Measurements from ENCODE around the gene NME8. TPM values are rescaled to one million over a fixed set of nuclear protein-coding genes. Genes with fewer than 3 reads are reported as not detected.

NME8 gene
- total and polyA plus RNA-seq, 4 donors, result 1.2 to 4.9 (median 2.0) TPM; not detected in 1

GRCh38 chr7:37833818-37834146 is 14.6 kb upstream of the NME8 start:
- no peak overlapping the region for H3K4me3 ChIP-seq (ENCODE audit: low read length in 2 of 2)
- no peak overlapping the region for H3K27ac ChIP-seq (ENCODE audit: low read depth in 1 of 2, low read length in 2 of 2)
- no peaks in the 10 kb centered on the region for H3K27me3 ChIP-seq (ENCODE audit: control insufficient read depth in 1 of 2, insufficient read depth in 2 of 2, low read length in 1 of 2)
- DNase-seq, result no peak
- 1 to 13% methylated on average over 3 of the region's 3 CpGs for whole genome bisulfite sequencing, 2 donors
- intact Hi-C loops (cut with DNase I), result loop anchor here (2.0 to 10.0 kb wide), 4 partner anchors 206 to 625 kb away; no protein-coding TSS in a partner anchor
- peaks cover 0 to 3% of the 10 kb centered on the region in 2 donors for H3K4me1 ChIP-seq (ENCODE audit: control insufficient read depth in 1 of 2, insufficient read depth in 2 of 2, low read length in 2 of 2)
- H3K36me3 ChIP-seq (ENCODE audit: control insufficient read depth in 1 of 2, insufficient read depth in 2 of 2, low read length in 1 of 2), result no peaks in the 10 kb centered on the region
- ATAC-seq (ENCODE audit: low FRiP score), result no peak
- H3K9me3 ChIP-seq (ENCODE audit: control insufficient read depth, low read length), result no peaks in the 10 kb centered on the region

GRCh38 chr7:37853468-37853867 is 5.1 kb downstream of the NME8 start:
- 30 to 31% methylated on average over 2 of the region's 2 CpGs for WGBS, 2 donors
- no peak overlapping the region for H3K4me3 ChIP-seq (ENCODE audit: low read length in 2 of 2)
- no peaks in the 10 kb centered on the region for H3K27me3 ChIP-seq (ENCODE audit: control insufficient read depth in 1 of 2, insufficient read depth in 2 of 2, low read length in 1 of 2)
- H3K9me3 ChIP-seq (ENCODE audit: control insufficient read depth, low read length), result peaks cover 1% of the 10 kb centered on the region
- H3K27ac ChIP-seq (ENCODE audit: low read depth in 1 of 2, low read length in 2 of 2), result no peak overlapping the region
- ATAC-seq (ENCODE audit: low FRiP score) (no peak), DNase-seq (no peak)
- no peaks in the 10 kb centered on the region for H3K4me1 ChIP-seq (ENCODE audit: control insufficient read depth in 1 of 2, insufficient read depth in 2 of 2, low read length in 2 of 2)
- no peaks in the 10 kb centered on the region for H3K36me3 ChIP-seq (ENCODE audit: control insufficient read depth in 1 of 2, insufficient read depth in 2 of 2, low read length in 1 of 2)
- intact Hi-C loops (cut with DNase I), result no loop called here

- no peak for ATAC-seq (ENCODE audit: low FRiP score)
- no peaks in the 10 kb centered on the region for H3K4me1 ChIP-seq (ENCODE audit: control insufficient read depth in 1 of 2, insufficient read depth in 2 of 2, low read length in 2 of 2)
- intact Hi-C loops (cut with DNase I), result no loop called here
- DNase-seq, result no peak
- no peak overlapping the region for H3K4me3 ChIP-seq (ENCODE audit: low read length in 2 of 2)
- no peak overlapping the region for H3K27ac ChIP-seq (ENCODE audit: low read depth in 1 of 2, low read length in 2 of 2)
- H3K27me3 ChIP-seq (ENCODE audit: control insufficient read depth in 1 of 2, insufficient read depth in 2 of 2, low read length in 1 of 2), result no peaks in the 10 kb centered on the region
- H3K9me3 ChIP-seq (ENCODE audit: control insufficient read depth, low read length), result no peaks in the 10 kb centered on the region
- H3K36me3 ChIP-seq (ENCODE audit: control insufficient read depth in 1 of 2, insufficient read depth in 2 of 2, low read length in 1 of 2), result no peaks in the 10 kb centered on the region
- 85 to 91% methylated on average over 6 of the region's 6 CpGs for WGBS, 2 donors
Measured at GRCh38 chr7:37882086-37882485, 33.7 kb downstream of the NME8 start.

- no peaks in the 10 kb centered on the region for H3K4me1 ChIP-seq (ENCODE audit: control insufficient read depth in 1 of 2, insufficient read depth in 2 of 2, low read length in 2 of 2)
- DNase-seq (no peak), ATAC-seq (ENCODE audit: low FRiP score) (no peak)
- H3K36me3 ChIP-seq (ENCODE audit: control insufficient read depth in 1 of 2, insufficient read depth in 2 of 2, low read length in 1 of 2), result no peaks in the 10 kb centered on the region
- no peak overlapping the region for H3K4me3 ChIP-seq (ENCODE audit: low read length in 2 of 2)
- intact Hi-C loops (cut with DNase I), result no loop called here
- no peak overlapping the region for H3K27ac ChIP-seq (ENCODE audit: low read depth in 1 of 2, low read length in 2 of 2)
- H3K9me3 ChIP-seq (ENCODE audit: control insufficient read depth, low read length), result no peaks in the 10 kb centered on the region
- no peaks in the 10 kb centered on the region for H3K27me3 ChIP-seq (ENCODE audit: control insufficient read depth in 1 of 2, insufficient read depth in 2 of 2, low read length in 1 of 2)
Measured at GRCh38 chr7:37893359-37893758, 45.0 kb downstream of the NME8 start.

- intact Hi-C loops (cut with DNase I), result no loop called here
- 80% methylated on average over 3 of the region's 3 CpGs for WGBS, 2 donors
- Histone ChIP-seq H3K4me3 (ENCODE audit: low read length in 2 of 2) (no peak overlapping the region), H3K27me3 (ENCODE audit: control insufficient read depth in 1 of 2, insufficient read depth in 2 of 2, low read length in 1 of 2) (no peaks in the 10 kb centered on the region), H3K36me3 (ENCODE audit: control insufficient read depth in 1 of 2, insufficient read depth in 2 of 2, low read length in 1 of 2) (no peaks in the 10 kb centered on the region), H3K9me3 (ENCODE audit: control insufficient read depth, low read length) (no peaks in the 10 kb centered on the region), H3K27ac (ENCODE audit: low read depth in 1 of 2, low read length in 2 of 2) (no peak overlapping the region), H3K4me1 (ENCODE audit: control insufficient read depth in 1 of 2, insufficient read depth in 2 of 2, low read length in 2 of 2) (no peaks in the 10 kb centered on the region)
- no peak for ATAC-seq (ENCODE audit: low FRiP score)
- DNase-seq, result no peak
Measured at GRCh38 chr7:37894671-37895070, 46.3 kb downstream of the NME8 start.

- DNase-seq (no peak), ATAC-seq (ENCODE audit: low FRiP score) (no peak)
- H3K4me1 ChIP-seq (ENCODE audit: control insufficient read depth in 1 of 2, insufficient read depth in 2 of 2, low read length in 2 of 2), result no peaks in the 10 kb centered on the region
- H3K4me3 ChIP-seq (ENCODE audit: low read length in 2 of 2), result no peak overlapping the region
- no peaks in the 10 kb centered on the region for H3K27me3 ChIP-seq (ENCODE audit: control insufficient read depth in 1 of 2, insufficient read depth in 2 of 2, low read length in 1 of 2)
- H3K27ac ChIP-seq (ENCODE audit: low read depth in 1 of 2, low read length in 2 of 2), result no peak overlapping the region
- WGBS, 2 donors, result 88 to 93% methylated on average over 3 of the region's 3 CpGs
- intact Hi-C loops (cut with DNase I), result loop anchor here (2.0 to 5.0 kb wide), 4 partner anchors 207 to 323 kb away; no protein-coding TSS in a partner anchor
- no peaks in the 10 kb centered on the region for H3K9me3 ChIP-seq (ENCODE audit: control insufficient read depth, low read length)
- no peaks in the 10 kb centered on the region for H3K36me3 ChIP-seq (ENCODE audit: control insufficient read depth in 1 of 2, insufficient read depth in 2 of 2, low read length in 1 of 2)
Measured at GRCh38 chr7:37899712-37900247, 51.4 kb downstream of the NME8 start.

- no peak for DNase-seq
- Histone ChIP-seq H3K36me3 (ENCODE audit: control insufficient read depth in 1 of 2, insufficient read depth in 2 of 2, low read length in 1 of 2) (no peaks in the 10 kb centered on the region), H3K4me3 (ENCODE audit: low read length in 2 of 2) (no peak overlapping the region), H3K27ac (ENCODE audit: low read depth in 1 of 2, low read length in 2 of 2) (no peak overlapping the region), H3K27me3 (ENCODE audit: control insufficient read depth in 1 of 2, insufficient read depth in 2 of 2, low read length in 1 of 2) (no peaks in the 10 kb centered on the region), H3K9me3 (ENCODE audit: control insufficient read depth, low read length) (no peaks in the 10 kb centered on the region), H3K4me1 (ENCODE audit: control insufficient read depth in 1 of 2, insufficient read depth in 2 of 2, low read length in 2 of 2) (no peaks in the 10 kb centered on the region)
- WGBS, 2 donors, result 13 to 14% methylated on average over 6 of the region's 6 CpGs
- intact Hi-C loops (cut with DNase I), result loop anchor here (2.0 to 5.0 kb wide), 4 partner anchors 205 to 321 kb away; no protein-coding TSS in a partner anchor
- peak; percentile 82 for ATAC-seq (ENCODE audit: low FRiP score)
Measured at GRCh38 chr7:37901236-37901827, 52.9 kb downstream of the NME8 start.

- Histone ChIP-seq H3K36me3 (ENCODE audit: control insufficient read depth in 1 of 2, insufficient read depth in 2 of 2, low read length in 1 of 2) (no peaks in the 10 kb centered on the region), H3K27ac (ENCODE audit: low read depth in 1 of 2, low read length in 2 of 2) (no peak overlapping the region), H3K27me3 (ENCODE audit: control insufficient read depth in 1 of 2, insufficient read depth in 2 of 2, low read length in 1 of 2) (no peaks in the 10 kb centered on the region), H3K4me3 (ENCODE audit: low read length in 2 of 2) (no peak overlapping the region), H3K4me1 (ENCODE audit: control insufficient read depth in 1 of 2, insufficient read depth in 2 of 2, low read length in 2 of 2) (no peaks in the 10 kb centered on the region), H3K9me3 (ENCODE audit: control insufficient read depth, low read length) (no peaks in the 10 kb centered on the region)
- ATAC-seq (ENCODE audit: low FRiP score) (peak; percentile 61), DNase-seq (no peak)
- 95 to 98% methylated on average over 2 of the region's 2 CpGs for WGBS, 2 donors
- intact Hi-C loops (cut with DNase I), result loop anchor here (2.0 to 5.0 kb wide), 4 partner anchors 205 to 320 kb away; no protein-coding TSS in a partner anchor
Measured at GRCh38 chr7:37901890-37902524, 53.6 kb downstream of the NME8 start.
